ENCODE results near the gene KIF6. TPM values are rescaled to one million over a fixed set of nuclear protein-coding genes. Genes with fewer than 3 reads are reported as not detected.

Gene KIF6
- total RNA-seq, 4 donors from 2014 or later: 0.83 to 2.6 (median 1.1) TPM

- no peak for DNase-seq (ENCODE audit: extremely low spot score)
- no peak for TF ChIP-seq CTCF (IDR thresholded peaks at IDR 0.05)
- TF ChIP-seq POLR2AphosphoS5 (IDR thresholded peaks at IDR 0.05): no peak
- TF ChIP-seq POLR2A (IDR thresholded peaks at IDR 0.05; ENCODE audit: low read depth): no peak
- no peak for TF ChIP-seq EP300 (IDR thresholded peaks at IDR 0.05)
- Histone ChIP-seq H3K4me3 (no peak overlapping the region), H3K27me3 (no peaks in the 10 kb centered on the region), H3K9me3 (no peaks in the 10 kb centered on the region), H3K36me3 (no peaks in the 10 kb centered on the region), H3K4me1 (peaks cover 3 to 29% (median 25%) of the 10 kb centered on the region in 4 donors), H3K27ac (replicated peaks in 1 of 4) (no peak overlapping the region)
- intact Hi-C loops (cut with DNase I): no loop called here
- 94% methylated on average over 2 of the region's 3 CpGs for WGBS
Measured at GRCh38 chr6:39555136-39555535, 170.1 kb downstream of the KIF6 start.

GRCh38 chr6:39553860-39554802 lies 171.1 kb downstream of the KIF6 start:
- intact Hi-C loops (cut with DNase I): no loop called here
- no peak for DNase-seq (ENCODE audit: extremely low spot score)
- WGBS: 89% methylated on average over 10 of the region's 11 CpGs
- H3K36me3 ChIP-seq: no peaks in the 10 kb centered on the region
- H3K27me3 ChIP-seq: no peaks in the 10 kb centered on the region
- H3K27ac ChIP-seq (replicated peaks in 1 of 4): no peak overlapping the region
- TF ChIP-seq EP300 (IDR thresholded peaks at IDR 0.05) (no peak), CTCF (IDR thresholded peaks at IDR 0.05) (no peak), POLR2A (IDR thresholded peaks at IDR 0.05; ENCODE audit: low read depth) (no peak), POLR2AphosphoS5 (IDR thresholded peaks at IDR 0.05) (no peak)
- no peak overlapping the region for H3K4me3 ChIP-seq
- H3K9me3 ChIP-seq: no peaks in the 10 kb centered on the region
- H3K4me1 ChIP-seq: peaks cover 4 to 39% (median 33%) of the 10 kb centered on the region in 4 donors

- no peaks in the 10 kb centered on the region for H3K9me3 ChIP-seq
- intact Hi-C loops (cut with DNase I): no loop called here
- no peaks in the 10 kb centered on the region for H3K27me3 ChIP-seq
- H3K27ac ChIP-seq (replicated peaks in 1 of 4): no peak overlapping the region
- H3K4me1 ChIP-seq: peaks cover 4 to 38% (median 32%) of the 10 kb centered on the region in 4 donors
- H3K4me3 ChIP-seq: no peak overlapping the region
- DNase-seq (ENCODE audit: extremely low spot score): no peak
- TF ChIP-seq POLR2A (IDR thresholded peaks at IDR 0.05; ENCODE audit: low read depth): no peak
- no peak for TF ChIP-seq EP300 (IDR thresholded peaks at IDR 0.05)
- no peak for TF ChIP-seq CTCF (IDR thresholded peaks at IDR 0.05)
- TF ChIP-seq POLR2AphosphoS5 (IDR thresholded peaks at IDR 0.05): no peak
- no peaks in the 10 kb centered on the region for H3K36me3 ChIP-seq
Measured at GRCh38 chr6:39553029-39553428, 172.2 kb downstream of the KIF6 start.

GRCh38 chr6:39550191-39550590 lies 175.0 kb downstream of the KIF6 start:
- intact Hi-C loops (cut with DNase I): no loop called here
- Histone ChIP-seq H3K4me1 (peaks cover 4 to 53% (median 34%) of the 10 kb centered on the region in 4 donors), H3K27me3 (no peaks in the 10 kb centered on the region), H3K4me3 (no peak overlapping the region), H3K36me3 (no peaks in the 10 kb centered on the region), H3K9me3 (no peaks in the 10 kb centered on the region), H3K27ac (replicated peaks in 1 of 4) (peak overlapping the region in 3 of 4 donors; percentile 10 to 48 (median 23))
- DNase-seq (ENCODE audit: extremely low spot score): no peak
- 41% methylated on average over 2 of the region's 2 CpGs for WGBS
- TF ChIP-seq EP300 (IDR thresholded peaks at IDR 0.05) (no peak), CTCF (IDR thresholded peaks at IDR 0.05) (no peak), POLR2A (IDR thresholded peaks at IDR 0.05; ENCODE audit: low read depth) (no peak), POLR2AphosphoS5 (IDR thresholded peaks at IDR 0.05) (no peak)

Measured in esophagus muscularis mucosa (tissue), 4 donors.